HEK293 (cell line): Measurements from ENCODE around the gene TLR9.

Source experiments
- CTCF ChIA-PET: fragments of 350-600 bp; formaldehyde crosslinking; extraction: SDS; loops from one replicate; lab custom pipeline; 2021; ENCODE audit warnings: antibody characterized with exemption; lab: Yijun Ruan, JAX
- POLR2A ChIA-PET: fragments of 300-600 bp; formaldehyde crosslinking; extraction: SDS; loops from one replicate; lab custom pipeline; 2020; ENCODE audit warnings: antibody characterized with exemption, inconsistent platforms; lab: Yijun Ruan, JAX
- H3K27ac ChIP-seq: fragments of 200-500 bp; sonication (Bioruptor generic); 2 replicates; pipeline ENCODE4 v1.5.1; 2014; ENCODE audit warnings: low read depth, low read length, control low read depth, inconsistent platforms; ENCODE audit errors: extremely low read depth
- H3K36me3 ChIP-seq, 2 experiments: fragments of 200-500 bp in 1 of 2; sonication (Bioruptor generic) in 1 of 2; 1 replicate in 1 of 2; 2 replicates in 1 of 2; pipeline ENCODE4 v1.5.1; 2014 to 2017; ENCODE audit warnings: inconsistent platforms in 2 of 2, low read length in 2 of 2; ENCODE audit not compliant: control insufficient read depth in 2 of 2, insufficient read depth in 1 of 2
- H3K4me1 ChIP-seq: fragments of 200-500 bp; sonication (Bioruptor generic); 2 replicates; pipeline ENCODE4 v1.5.1; 2014; ENCODE audit warnings: mild to moderate bottlenecking, low read length, inconsistent platforms; ENCODE audit not compliant: control insufficient read depth, insufficient read depth
- H3K4me3 ChIP-seq: 2 replicates; pipeline ENCODE4 v1.5.1; 2011; ENCODE audit warnings: low read depth, mild to moderate bottlenecking, control low read depth, low read length, moderate library complexity
- H3K9me3 ChIP-seq: fragments of 200-500 bp; sonication (Bioruptor generic); 2 replicates; pipeline ENCODE4 v1.5.1; 2014; ENCODE audit warnings: low read depth, low read length, inconsistent platforms; ENCODE audit not compliant: control insufficient read depth, insufficient read depth
- BCL11A ChIP-seq: fragments of 450-650 bp; formaldehyde crosslinking; IDR thresholded peaks from 2 replicates; pipeline ENCODE4 v1.5.1; 2016; ENCODE audit warnings: low read depth, missing biosample characterization, missing genetic modification characterization
- BCL11B ChIP-seq: fragments of 450-650 bp; formaldehyde crosslinking; IDR thresholded peaks from 2 replicates; pipeline ENCODE4 v1.5.1; 2016; ENCODE audit warnings: low read depth, missing biosample characterization, missing genetic modification characterization
- EGR2 ChIP-seq: fragments of 450-650 bp; formaldehyde crosslinking; IDR thresholded peaks from 2 replicates; pipeline ENCODE4 v1.5.1; 2016; ENCODE audit warnings: low read depth, missing biosample characterization, missing genetic modification characterization
- GFI1B ChIP-seq: fragments of 450-650 bp; formaldehyde crosslinking; IDR thresholded peaks from 2 replicates; pipeline ENCODE4 v1.5.1; 2016; ENCODE audit warnings: missing biosample characterization, missing genetic modification characterization
- GLIS1 ChIP-seq: fragments of 450-650 bp; formaldehyde crosslinking; IDR thresholded peaks from 2 replicates; pipeline ENCODE4 v1.5.1; 2016; ENCODE audit warnings: missing biosample characterization, missing genetic modification characterization
- GLIS2 ChIP-seq: fragments of 450-650 bp; formaldehyde crosslinking; IDR thresholded peaks from 2 replicates; pipeline ENCODE4 v1.5.1; 2016; ENCODE audit warnings: missing biosample characterization, missing genetic modification characterization
- SP2 ChIP-seq: fragments of 450-650 bp; formaldehyde crosslinking; IDR thresholded peaks from 2 replicates; pipeline ENCODE4 v1.5.1; 2016; ENCODE audit warnings: missing biosample characterization, missing genetic modification characterization
- SP7 ChIP-seq: fragments of 450-650 bp; formaldehyde crosslinking; IDR thresholded peaks from 2 replicates; pipeline ENCODE4 v1.5.1; 2016; ENCODE audit warnings: missing biosample characterization, missing genetic modification characterization
- ZBTB8A ChIP-seq: fragments of 450-650 bp; formaldehyde crosslinking; IDR thresholded peaks from 2 replicates; pipeline ENCODE4 v1.5.1; 2016; ENCODE audit warnings: missing biosample characterization, missing genetic modification characterization
- ZFHX2 ChIP-seq: fragments of 450-650 bp; formaldehyde crosslinking; conservative IDR thresholded peaks from 2 replicates; pipeline ENCODE4 v1.5.1; 2016; ENCODE audit warnings: missing biosample characterization, missing genetic modification characterization
- ZNF146 ChIP-seq: fragments of 450-650 bp; formaldehyde crosslinking; IDR thresholded peaks from 2 replicates; pipeline ENCODE4 v1.5.1; 2016; ENCODE audit warnings: missing biosample characterization, missing genetic modification characterization
- ZNF341 ChIP-seq: fragments of 450-650 bp; formaldehyde crosslinking; IDR thresholded peaks from 2 replicates; pipeline ENCODE4; 2016; ENCODE audit warnings: low read depth, missing biosample characterization, missing genetic modification characterization
- ZNF394 ChIP-seq: fragments of 450-650 bp; formaldehyde crosslinking; IDR thresholded peaks from 2 replicates; pipeline ENCODE4 v1.5.1; 2016; ENCODE audit warnings: missing biosample characterization, missing genetic modification characterization, mild to moderate bottlenecking, moderate library complexity, borderline replicate concordance
- ZNF600 ChIP-seq: fragments of 450-650 bp; formaldehyde crosslinking; IDR thresholded peaks from 2 replicates; pipeline ENCODE4 v1.5.1; 2016; ENCODE audit warnings: missing biosample characterization, missing genetic modification characterization
- ZNF792 ChIP-seq: fragments of 450-650 bp; formaldehyde crosslinking; IDR thresholded peaks from 2 replicates; pipeline ENCODE4 v1.5.1; 2016; ENCODE audit warnings: missing biosample characterization, missing genetic modification characterization
- ZXDB ChIP-seq: fragments of 450-650 bp; formaldehyde crosslinking; IDR thresholded peaks from 2 replicates; pipeline ENCODE4 v1.5.1; 2016; ENCODE audit warnings: missing biosample characterization, missing genetic modification characterization
- TF ChIP-seq, protein P1 (sequence below): fragments of 450-650 bp; formaldehyde crosslinking; IDR thresholded peaks from 2 replicates; pipeline ENCODE4 v1.5.1; 2016; ENCODE audit warnings: missing biosample characterization, missing genetic modification characterization
- TF ChIP-seq, protein P2 (sequence below): fragments of 450-650 bp; IDR thresholded peaks from 2 replicates; pipeline ENCODE4 v1.5.1; 2018; ENCODE audit warnings: missing biosample characterization, mild to moderate bottlenecking, missing genetic modification characterization

TLR9 gene

DNA sequence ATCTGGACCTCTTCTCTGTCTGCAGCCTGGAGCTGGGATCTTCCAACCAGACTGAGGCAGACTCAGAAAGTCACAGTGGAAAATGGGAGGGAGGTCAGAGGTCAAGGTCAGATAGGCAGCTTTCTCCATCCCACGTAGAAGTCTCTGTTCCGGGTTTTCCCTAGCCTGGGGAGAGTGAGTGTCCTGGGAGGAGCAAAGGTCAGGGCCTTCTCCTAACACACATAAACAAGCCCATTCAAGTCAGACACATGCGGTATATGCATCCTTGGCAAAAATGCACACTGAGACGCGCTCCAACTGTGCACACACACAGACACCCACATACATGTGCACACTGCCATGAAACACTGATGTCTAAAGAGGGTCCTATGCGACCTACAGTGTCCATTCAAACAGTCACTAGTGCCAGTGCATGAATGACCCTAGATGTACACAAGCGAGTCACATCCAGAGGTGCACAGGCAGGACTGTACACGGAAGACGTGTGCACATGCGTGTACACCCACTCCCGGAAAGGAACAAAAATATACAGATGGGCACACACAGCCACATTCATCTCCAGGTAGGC, 12.8 kb upstream of the TLR9 start:
- no peaks in the 10 kb centered on the region for H3K9me3 ChIP-seq
- POLR2A ChIA-PET: interaction anchor here (0.5 to 2.6 kb wide), 5 partner anchors 9 to 40 kb away, joined by 3 to 14 read pairs (median 3); partner anchors contain the start of gene WDR82
- CTCF ChIA-PET: interaction anchor here (0.9 to 3.2 kb wide), 7 partner anchors 9 to 237 kb away, joined by 3 to 11 read pairs (median 5); no protein-coding TSS in a partner anchor
- no peak overlapping the region for H3K27ac ChIP-seq
- H3K36me3 ChIP-seq: peaks cover 0 to 12% of the 10 kb centered on the region in 2 experiments; a peak in 1 of 3 replicates
- peak overlapping the region; percentile 95 for H3K4me3 ChIP-seq
- 0 out of 2 replicates have a peak, but pooled peaks have one; percentile 30 for TF ChIP-seq BCL11B (tag by site-specific recombination)
- peak; percentile 4; the same call in 1 of the 2 replicates for TF ChIP-seq ZNF146 (tag by site-specific recombination)
- no peak for TF ChIP-seq ZNF792 (tag by site-specific recombination)
- TF ChIP-seq ZXDB (tag by site-specific recombination): no peak
- peak; percentile 44; the same call in 1 of the 2 replicates for TF ChIP-seq EGR2 (tag by site-specific recombination)
- peak; percentile 33; the same call in 1 of the 2 replicates for TF ChIP-seq BCL11A (tag by site-specific recombination)
- TF ChIP-seq ZFHX2 (tag by site-specific recombination): peak; percentile 71
- H3K4me1 ChIP-seq: no peaks in the 10 kb centered on the region

DNA sequence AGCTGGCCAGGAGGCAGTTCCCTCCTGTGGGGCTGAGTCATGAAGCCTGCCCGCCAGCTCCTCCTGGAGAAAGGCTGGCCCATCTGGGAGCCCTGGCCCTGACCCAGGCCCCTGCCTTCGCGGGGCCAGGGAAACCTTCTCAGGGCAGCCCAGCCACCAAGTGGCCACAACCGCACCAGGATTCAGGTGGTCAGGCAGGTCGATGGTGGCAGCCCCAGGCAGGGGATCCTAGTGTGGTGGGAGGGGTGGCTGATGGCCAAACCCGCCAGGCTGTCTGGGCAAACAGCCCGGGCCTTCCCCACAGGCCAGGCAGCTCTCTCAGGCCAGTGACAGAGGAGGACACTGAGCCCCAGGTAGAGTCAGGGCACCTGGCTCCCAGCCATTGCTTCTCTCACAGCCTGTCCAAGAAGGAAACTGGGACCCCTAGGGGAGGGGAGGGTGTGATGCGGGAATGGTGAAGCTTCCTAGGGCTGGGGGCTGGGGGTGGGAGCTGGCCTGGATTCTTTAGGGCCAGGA, 12.3 kb upstream of the TLR9 start:
- H3K4me1 ChIP-seq: no peaks in the 10 kb centered on the region
- no peak overlapping the region for H3K4me3 ChIP-seq
- H3K27ac ChIP-seq: no peak overlapping the region
- ChIA-PET POLR2A (interaction anchor here (0.8 to 1.0 kb wide), 2 partner anchors 8 to 22 kb away, joined by 3 read pairs; partner anchors contain the start of gene PPM1M), CTCF (interaction anchor here (0.7 to 3.2 kb wide), 7 partner anchors 9 to 237 kb away, joined by 3 to 11 read pairs (median 5); no protein-coding TSS in a partner anchor)
- TF ChIP-seq, protein P1, sequence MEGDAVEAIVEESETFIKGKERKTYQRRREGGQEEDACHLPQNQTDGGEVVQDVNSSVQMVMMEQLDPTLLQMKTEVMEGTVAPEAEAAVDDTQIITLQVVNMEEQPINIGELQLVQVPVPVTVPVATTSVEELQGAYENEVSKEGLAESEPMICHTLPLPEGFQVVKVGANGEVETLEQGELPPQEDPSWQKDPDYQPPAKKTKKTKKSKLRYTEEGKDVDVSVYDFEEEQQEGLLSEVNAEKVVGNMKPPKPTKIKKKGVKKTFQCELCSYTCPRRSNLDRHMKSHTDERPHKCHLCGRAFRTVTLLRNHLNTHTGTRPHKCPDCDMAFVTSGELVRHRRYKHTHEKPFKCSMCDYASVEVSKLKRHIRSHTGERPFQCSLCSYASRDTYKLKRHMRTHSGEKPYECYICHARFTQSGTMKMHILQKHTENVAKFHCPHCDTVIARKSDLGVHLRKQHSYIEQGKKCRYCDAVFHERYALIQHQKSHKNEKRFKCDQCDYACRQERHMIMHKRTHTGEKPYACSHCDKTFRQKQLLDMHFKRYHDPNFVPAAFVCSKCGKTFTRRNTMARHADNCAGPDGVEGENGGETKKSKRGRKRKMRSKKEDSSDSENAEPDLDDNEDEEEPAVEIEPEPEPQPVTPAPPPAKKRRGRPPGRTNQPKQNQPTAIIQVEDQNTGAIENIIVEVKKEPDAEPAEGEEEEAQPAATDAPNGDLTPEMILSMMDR (tag by site-specific recombination): peak; percentile 6; the same call in 1 of the 2 replicates
- TF ChIP-seq GLIS1 (peak; percentile 84), ZNF341 (tag by site-specific recombination) (0 out of 2 replicates have a peak, but pooled peaks have one; percentile 40), GLIS2 (tag by site-specific recombination) (peak; percentile 63), GFI1B (tag by site-specific recombination) (no peak), SP2 (peak; percentile 47), SP7 (tag by site-specific recombination) (0 out of 2 replicates have a peak, but pooled peaks have one; percentile 36), ZNF394 (tag by site-specific recombination) (peak; percentile 67), ZNF600 (no peak), ZBTB8A (no peak)
- TF ChIP-seq, protein P2, sequence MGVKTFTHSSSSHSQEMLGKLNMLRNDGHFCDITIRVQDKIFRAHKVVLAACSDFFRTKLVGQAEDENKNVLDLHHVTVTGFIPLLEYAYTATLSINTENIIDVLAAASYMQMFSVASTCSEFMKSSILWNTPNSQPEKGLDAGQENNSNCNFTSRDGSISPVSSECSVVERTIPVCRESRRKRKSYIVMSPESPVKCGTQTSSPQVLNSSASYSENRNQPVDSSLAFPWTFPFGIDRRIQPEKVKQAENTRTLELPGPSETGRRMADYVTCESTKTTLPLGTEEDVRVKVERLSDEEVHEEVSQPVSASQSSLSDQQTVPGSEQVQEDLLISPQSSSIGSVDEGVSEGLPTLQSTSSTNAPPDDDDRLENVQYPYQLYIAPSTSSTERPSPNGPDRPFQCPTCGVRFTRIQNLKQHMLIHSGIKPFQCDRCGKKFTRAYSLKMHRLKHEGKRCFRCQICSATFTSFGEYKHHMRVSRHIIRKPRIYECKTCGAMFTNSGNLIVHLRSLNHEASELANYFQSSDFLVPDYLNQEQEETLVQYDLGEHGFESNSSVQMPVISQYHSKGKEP (tag by site-specific recombination): no peak
- TF ChIP-seq, all 188 proteins: peak for 7
- no peaks in the 10 kb centered on the region for H3K9me3 ChIP-seq
- peaks cover 0 to 12% of the 10 kb centered on the region in 2 experiments; a peak in 1 of 3 replicates for H3K36me3 ChIP-seq
